HAP-1 (cell line): ENCODE data around the gene CHTF18.
"Not testable (repeated sequence)": the region's sequence is repeated elsewhere in the genome, so short reads cannot be mapped to it uniquely, and the experiment has no call there.

Experiments used
- DNase-seq, 2 experiments: peaks; one replicate each; pipeline ENCODE4 v3.0.0-alpha.2; 2016 to 2020; ENCODE audit warnings: low spot score in 2 of 2
- H3K27me3 ChIP-seq: fragments of 250-450 bp; sonication (Bioruptor Pico); 2 replicates; pipeline ENCODE4 v1.5.1; 2020; ENCODE audit warnings: low read depth, mild to moderate bottlenecking, moderate library complexity
- H3K36me3 ChIP-seq: fragments of 250-450 bp; sonication (Bioruptor Pico); replicated peaks from 2 replicates; pipeline ENCODE4 v1.5.1; 2020; ENCODE audit warnings: mild to moderate bottlenecking
- H3K4me1 ChIP-seq: fragments of 250-450 bp; sonication (Bioruptor Pico); 2 replicates; pipeline ENCODE4 v1.5.1; 2020; ENCODE audit warnings: mild to moderate bottlenecking
- H3K4me3 ChIP-seq: fragments of 250-450 bp; sonication (Bioruptor Pico); 2 replicates; pipeline ENCODE4 v1.5.1; 2020; ENCODE audit warnings: mild to moderate bottlenecking, moderate library complexity
- H3K9me3 ChIP-seq: fragments of 250-450 bp; sonication (Bioruptor Pico); 2 replicates; pipeline ENCODE4 v1.5.1; 2020; ENCODE audit warnings: mild to moderate bottlenecking, moderate library complexity
- in situ Hi-C: fragments of 300-500 bp; cut with MboI; formaldehyde crosslinking; loops from 3 replicates; pipeline ENCODE4 v1.14.3; 2020; ENCODE audit warnings: low sequenced_read_pairs, inconsistent platforms, mixed read lengths

The CHTF18 gene

GRCh38 chr16:788399-789126 is at the start of gene CHTF18:
TSS of gene CHTF18 (plus strand) at chr16:788620. CDS start at chr16:788685, 65 bp downstream.
- H3K9me3 ChIP-seq: no peaks in the 10 kb centered on the region
- peak within 1 kb of the TSS; percentile 95 for H3K4me3 ChIP-seq
- H3K4me1 ChIP-seq: no peaks in the 10 kb centered on the region
- in situ Hi-C loops: loop anchor here (5.0 kb wide), 1 partner anchor 56 kb away; no protein-coding TSS in a partner anchor
- DNase-seq: peak; percentile 80 to 94
- peaks cover 76% of the 10 kb centered on the region for H3K36me3 ChIP-seq
- no peaks in the 10 kb centered on the region for H3K27me3 ChIP-seq

GRCh38 chr16:739560-740458 is 48.6 kb upstream of the CHTF18 start:
- in situ Hi-C loops: no loop called here

GRCh38 chr16:740459-740763 is 48.0 kb upstream of the CHTF18 start:
- no peaks in the 10 kb centered on the region for H3K9me3 ChIP-seq
- H3K4me3 ChIP-seq: peak overlapping the region; percentile 98
- in situ Hi-C loops: no loop called here
- no peak for DNase-seq
- peaks cover 27% of the 10 kb centered on the region for H3K36me3 ChIP-seq
- H3K27me3 ChIP-seq: no peaks in the 10 kb centered on the region
- peaks cover 6% of the 10 kb centered on the region for H3K4me1 ChIP-seq

More at GRCh38 chr16:739560-740458, 48.6 kb upstream of the CHTF18 start:
- Histone ChIP-seq H3K4me1 (peaks cover 6% of the 10 kb centered on the region), H3K27me3 (no peaks in the 10 kb centered on the region), H3K4me3 (peak overlapping the region; percentile 98), H3K9me3 (no peaks in the 10 kb centered on the region), H3K36me3 (peaks cover 32% of the 10 kb centered on the region)
- no peak for DNase-seq

- Histone ChIP-seq H3K36me3 (peaks cover 22% of the 10 kb centered on the region), H3K4me3 (peak within 1 kb of the TSS; percentile 98), H3K9me3 (no peaks in the 10 kb centered on the region), H3K4me1 (peaks cover 6% of the 10 kb centered on the region), H3K27me3 (no peaks in the 10 kb centered on the region)
- in situ Hi-C loops: no loop called here
- peak; percentile 72 to 92 for DNase-seq
Observed at GRCh38 chr16:740764-741505, 47.5 kb upstream of the CHTF18 start, which contains the start of gene CIAO3. TSS of gene CIAO3 (minus strand) at chr16:740997. CDS start at chr16:740985, 12 bp downstream.

GRCh38 chr16:741986-742629 is 46.3 kb upstream of the CHTF18 start:
- in situ Hi-C loops: no loop called here
- no peak for DNase-seq
- peaks cover 10% of the 10 kb centered on the region for H3K36me3 ChIP-seq

GRCh38 chr16:742894-743293 is 45.5 kb upstream of the CHTF18 start:
- in situ Hi-C loops, H3K4me1 ChIP-seq, H3K4me3 ChIP-seq, H3K27me3 ChIP-seq, DNase-seq, H3K9me3 ChIP-seq, H3K36me3 ChIP-seq: not testable (repeated sequence)

More at GRCh38 chr16:741986-742629, 46.3 kb upstream of the CHTF18 start:
- Histone ChIP-seq H3K27me3 (no peaks in the 10 kb centered on the region), H3K9me3 (no peaks in the 10 kb centered on the region), H3K4me3 (no peak overlapping the region), H3K4me1 (peaks cover 6% of the 10 kb centered on the region)

GRCh38 chr16:743794-744500 is 44.5 kb upstream of the CHTF18 start:
- H3K27me3 ChIP-seq: no peaks in the 10 kb centered on the region
- peaks cover 3% of the 10 kb centered on the region for H3K36me3 ChIP-seq
- DNase-seq: peak in 1 of 2 experiments; percentile 41
- peaks cover 6% of the 10 kb centered on the region for H3K4me1 ChIP-seq
- in situ Hi-C loops: no loop called here
- no peak overlapping the region for H3K4me3 ChIP-seq
- H3K9me3 ChIP-seq: no peaks in the 10 kb centered on the region

GRCh38 chr16:745739-746138 is 42.7 kb upstream of the CHTF18 start:
- Histone ChIP-seq H3K9me3 (no peaks in the 10 kb centered on the region), H3K36me3 (no peaks in the 10 kb centered on the region), H3K27me3 (no peaks in the 10 kb centered on the region), H3K4me3 (no peak overlapping the region), H3K4me1 (peaks cover 3% of the 10 kb centered on the region)
- in situ Hi-C loops: no loop called here
- DNase-seq: peak; percentile 31 to 81

GRCh38 chr16:746637-747036 is 41.8 kb upstream of the CHTF18 start:
- in situ Hi-C loops: no loop called here
- Histone ChIP-seq H3K9me3 (no peaks in the 10 kb centered on the region), H3K36me3 (no peaks in the 10 kb centered on the region), H3K4me3 (no peak overlapping the region), H3K27me3 (no peaks in the 10 kb centered on the region), H3K4me1 (peaks cover 2% of the 10 kb centered on the region)
- no peak for DNase-seq

- in situ Hi-C loops: no loop called here
- H3K4me1 ChIP-seq: peaks cover 11% of the 10 kb centered on the region
- no peaks in the 10 kb centered on the region for H3K9me3 ChIP-seq
- no peak overlapping the region for H3K4me3 ChIP-seq
- H3K36me3 ChIP-seq: no peaks in the 10 kb centered on the region
- no peak for DNase-seq
- H3K27me3 ChIP-seq: no peaks in the 10 kb centered on the region
Observed at GRCh38 chr16:747978-748746, 40.3 kb upstream of the CHTF18 start.

- no peak for DNase-seq
- no peak overlapping the region for H3K4me3 ChIP-seq
- peaks cover 11% of the 10 kb centered on the region for H3K4me1 ChIP-seq
- H3K36me3 ChIP-seq: no peaks in the 10 kb centered on the region
- no peaks in the 10 kb centered on the region for H3K9me3 ChIP-seq
- in situ Hi-C loops: no loop called here
- no peaks in the 10 kb centered on the region for H3K27me3 ChIP-seq
Observed at GRCh38 chr16:749010-749409, 39.4 kb upstream of the CHTF18 start.

GRCh38 chr16:750485-750884 is 37.9 kb upstream of the CHTF18 start:
- Histone ChIP-seq H3K4me3 (no peak overlapping the region), H3K4me1 (peaks cover 11% of the 10 kb centered on the region), H3K36me3 (no peaks in the 10 kb centered on the region), H3K9me3 (no peaks in the 10 kb centered on the region), H3K27me3 (no peaks in the 10 kb centered on the region)
- in situ Hi-C loops: no loop called here
- no peak for DNase-seq
